Erythroblast (primary cell): Measurements from ENCODE around the gene CCKAR.

ENCODE experiments used
- GATA1 ChIP-seq: IDR thresholded peaks from 2 replicates; pipeline ENCODE4 v1.6.1; 2011; ENCODE audit warnings: low read depth, mild to moderate bottlenecking, control low read depth, low read length, moderate library complexity
- POLR2A ChIP-seq: IDR thresholded peaks from 2 replicates; pipeline ENCODE4 v1.6.1; 2011; ENCODE audit warnings: mild to moderate bottlenecking, low read length

- TF ChIP-seq POLR2A (no peak), GATA1 (no peak)
Observed at GRCh38 chr4:26489101-26489985, 941 bp downstream of the CCKAR start.
